GM13977 (cell line): Measurements from ENCODE around the gene PKP3.

ENCODE experiments used
- DNase-seq: peaks from one replicate; pipeline ENCODE4 v3.0.0; 2012; ENCODE audit warnings: low spot score
- in situ Hi-C: fragments of 300-500 bp; cut with MboI; formaldehyde crosslinking; loops from one replicate; pipeline ENCODE4 v1.12.0; 2022; ENCODE audit warnings: low sequenced_read_pairs, low pct_unique_long_range_greater_than_20kb, mixed read lengths, inconsistent platforms; ENCODE audit not compliant: unreplicated experiment
- TF ChIP-seq, protein P1 (sequence below): IDR thresholded peaks from 2 replicates; pipeline ENCODE4 v1.5.1; 2012; ENCODE audit warnings: mild to moderate bottlenecking, control low read depth; ENCODE audit not compliant: insufficient read depth; ENCODE audit errors: extremely low read depth, missing control alignments

PKP3 gene

GRCh38 chr11:441043-441417 is 47.0 kb downstream of the PKP3 start:
- in situ Hi-C loops: no loop called here
- no peak for DNase-seq
- TF ChIP-seq, protein P1, sequence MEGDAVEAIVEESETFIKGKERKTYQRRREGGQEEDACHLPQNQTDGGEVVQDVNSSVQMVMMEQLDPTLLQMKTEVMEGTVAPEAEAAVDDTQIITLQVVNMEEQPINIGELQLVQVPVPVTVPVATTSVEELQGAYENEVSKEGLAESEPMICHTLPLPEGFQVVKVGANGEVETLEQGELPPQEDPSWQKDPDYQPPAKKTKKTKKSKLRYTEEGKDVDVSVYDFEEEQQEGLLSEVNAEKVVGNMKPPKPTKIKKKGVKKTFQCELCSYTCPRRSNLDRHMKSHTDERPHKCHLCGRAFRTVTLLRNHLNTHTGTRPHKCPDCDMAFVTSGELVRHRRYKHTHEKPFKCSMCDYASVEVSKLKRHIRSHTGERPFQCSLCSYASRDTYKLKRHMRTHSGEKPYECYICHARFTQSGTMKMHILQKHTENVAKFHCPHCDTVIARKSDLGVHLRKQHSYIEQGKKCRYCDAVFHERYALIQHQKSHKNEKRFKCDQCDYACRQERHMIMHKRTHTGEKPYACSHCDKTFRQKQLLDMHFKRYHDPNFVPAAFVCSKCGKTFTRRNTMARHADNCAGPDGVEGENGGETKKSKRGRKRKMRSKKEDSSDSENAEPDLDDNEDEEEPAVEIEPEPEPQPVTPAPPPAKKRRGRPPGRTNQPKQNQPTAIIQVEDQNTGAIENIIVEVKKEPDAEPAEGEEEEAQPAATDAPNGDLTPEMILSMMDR: no peak

DNA sequence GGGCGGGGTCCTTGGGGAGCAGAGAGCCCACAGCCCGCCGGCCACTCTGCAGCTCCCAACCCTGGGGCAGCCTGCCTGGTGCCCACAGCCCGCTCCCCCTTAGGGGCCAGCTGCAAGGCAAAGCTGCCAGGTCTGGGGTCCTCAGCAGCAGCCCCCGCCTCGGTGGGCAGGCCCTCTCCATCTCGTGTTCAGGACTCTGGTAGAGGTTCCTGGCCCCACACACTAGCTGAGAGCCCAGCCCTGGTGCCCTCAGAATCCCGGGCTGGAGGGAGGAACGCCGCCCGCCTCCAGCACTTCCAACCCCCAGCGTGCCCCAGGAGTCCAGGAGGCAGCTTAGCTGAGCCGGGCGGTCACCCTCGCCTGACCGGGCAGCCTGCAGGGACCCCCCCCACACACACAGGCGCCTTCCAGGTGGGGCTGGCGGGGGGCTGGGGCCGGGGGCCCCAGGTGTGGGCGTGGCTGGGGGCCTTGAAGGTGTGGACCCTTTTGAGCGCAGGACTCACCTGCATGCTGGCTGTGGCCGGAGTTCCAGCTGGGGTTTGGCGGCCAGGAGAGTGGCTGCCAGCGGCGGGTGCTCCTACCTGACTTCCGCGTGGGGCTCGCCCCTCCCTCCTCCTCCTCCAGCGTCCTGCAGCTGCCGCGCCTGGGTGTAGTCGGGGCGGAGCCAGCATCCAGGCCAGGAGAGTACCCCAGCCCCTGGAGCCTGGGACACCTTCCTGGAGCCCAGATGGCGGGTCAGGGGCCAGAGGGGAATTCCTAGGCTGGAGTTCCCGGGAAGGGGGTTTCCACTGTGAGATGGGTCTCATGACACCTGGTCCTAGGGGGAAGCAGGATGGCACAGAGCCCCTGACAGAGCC is 47.6 kb downstream of the PKP3 start, which contains the start of gene ANO9:
ANO9 (minus strand) TSS at position 594 of the 857 bp plus-strand sequence; CDS start at position 509, 85 bp downstream.
- peak; percentile 91 for DNase-seq
- in situ Hi-C loops: no loop called here
- TF ChIP-seq, protein P1: no peak

DNA sequence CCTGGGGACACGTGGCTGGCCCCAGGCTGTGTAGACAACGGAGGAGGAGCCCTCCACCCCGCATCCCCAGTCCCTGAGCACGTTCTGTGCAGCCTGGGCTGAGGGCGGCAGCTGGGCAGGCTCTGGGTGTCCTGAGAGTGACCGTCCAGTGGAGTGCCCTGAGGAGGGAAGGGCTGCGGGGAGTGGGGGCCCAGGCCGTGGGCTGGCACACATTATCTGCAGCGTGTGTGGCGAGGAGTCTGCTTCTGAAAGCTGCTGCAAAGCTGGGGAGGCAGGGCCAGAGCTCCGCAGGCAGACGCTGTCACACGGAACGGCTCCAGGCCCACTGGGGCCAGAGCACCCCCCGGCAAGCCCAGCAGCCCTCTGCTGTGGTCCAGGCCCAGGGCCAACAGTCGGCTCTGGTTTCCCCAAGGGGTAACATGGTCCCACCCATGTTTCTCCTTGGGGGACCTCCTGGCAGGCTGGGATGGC is 48.6 kb downstream of the PKP3 start:
- TF ChIP-seq, protein P1: no peak
- in situ Hi-C loops: no loop called here
- no peak for DNase-seq

DNA sequence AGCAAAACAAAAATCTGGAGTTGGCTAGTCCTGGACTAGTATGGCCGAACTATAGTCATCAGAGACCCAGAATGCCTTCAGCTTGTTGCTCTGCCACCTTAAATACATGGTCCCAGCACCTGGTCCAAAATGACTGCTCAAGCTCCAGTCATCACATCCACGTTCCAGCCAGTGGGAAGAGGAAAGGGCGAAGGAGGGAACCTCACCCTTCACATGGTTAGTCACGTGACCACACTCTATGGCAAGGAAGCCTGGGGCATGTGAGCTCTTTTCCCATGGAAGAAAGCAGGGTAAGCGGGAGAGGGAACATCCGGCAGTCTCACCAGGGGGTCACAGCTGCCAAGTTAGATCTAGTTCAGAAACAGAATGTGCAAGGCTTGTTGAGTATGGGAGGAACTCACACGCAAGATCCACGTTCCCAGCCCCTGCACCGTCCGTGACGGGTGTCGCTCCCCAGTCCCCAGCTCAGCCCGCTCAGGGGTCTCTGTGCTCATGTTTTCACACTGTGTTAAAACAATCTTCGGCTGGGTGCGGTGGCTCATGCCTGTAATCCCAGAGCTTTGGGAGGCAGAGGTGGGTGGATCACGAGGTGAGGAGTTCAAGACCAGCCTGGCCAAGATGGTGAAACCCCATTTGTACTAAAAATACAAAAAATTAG is 49.7 kb downstream of the PKP3 start:
- DNase-seq: no peak
- in situ Hi-C loops: no loop called here

GRCh38 chr11:444396-445144 is 50.6 kb downstream of the PKP3 start:
- DNase-seq: no peak
- in situ Hi-C loops: no loop called here
- TF ChIP-seq, protein P1: no peak

More for the DNA sequence above, 49.7 kb downstream of the PKP3 start:
- TF ChIP-seq, protein P1: no peak

DNA sequence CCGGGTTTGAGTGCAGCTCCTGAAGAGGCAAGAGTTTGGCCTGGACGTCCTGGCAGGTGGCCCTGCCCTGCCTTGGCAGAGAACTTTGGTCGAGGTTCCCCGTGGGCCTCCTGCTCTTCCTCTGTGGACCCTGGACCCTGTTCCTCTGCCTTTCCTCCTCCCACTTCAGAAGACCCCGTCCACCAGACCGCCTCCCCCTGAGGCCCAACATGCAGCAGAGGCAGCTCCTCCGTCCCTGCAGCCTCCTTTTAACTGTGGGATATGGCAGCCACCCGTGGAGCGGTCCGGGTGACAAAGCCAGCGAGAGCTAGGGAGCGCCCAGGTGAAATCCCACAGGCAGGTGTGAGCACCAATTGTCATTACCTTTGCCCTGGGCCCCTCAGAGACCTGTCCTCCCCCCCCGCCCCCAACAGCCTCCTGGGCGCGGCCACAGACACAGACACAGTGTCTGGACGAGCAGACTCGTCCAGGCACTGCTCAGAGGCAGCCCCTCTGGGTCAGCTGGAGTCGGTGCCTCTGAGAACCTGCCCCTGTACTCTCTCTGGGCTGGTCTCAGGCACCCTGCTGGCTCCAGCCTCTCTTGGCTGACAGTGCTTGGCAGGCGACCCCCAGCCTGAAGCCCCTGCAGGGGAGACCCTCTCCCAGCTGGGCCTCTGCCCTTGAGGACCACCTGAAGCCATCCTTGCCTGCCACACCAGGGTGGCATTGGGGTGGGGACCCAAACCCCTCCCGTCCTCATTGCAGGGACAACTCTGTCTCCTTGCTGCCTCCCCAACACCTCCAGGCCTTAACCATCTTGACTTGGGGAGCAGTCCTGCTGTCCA is 52.0 kb downstream of the PKP3 start:
- in situ Hi-C loops: no loop called here
- TF ChIP-seq, protein P1: no peak
- no peak for DNase-seq
